Stimulated activated CD8-positive, alpha-beta memory T cell treated with anti-CD3 and anti-CD28 coated beads, Interleukin-12 subunit alpha, Interleukin-12 subunit beta, amount 100 ng/mL, for 1 hour (primary cell): ENCODE results near the gene LSS.

Experiments
- DNase-seq: peaks from one replicate; pipeline ENCODE4 v3.0.0-alpha.2; 2020; ENCODE audit warnings: low read depth

LSS gene

DNA sequence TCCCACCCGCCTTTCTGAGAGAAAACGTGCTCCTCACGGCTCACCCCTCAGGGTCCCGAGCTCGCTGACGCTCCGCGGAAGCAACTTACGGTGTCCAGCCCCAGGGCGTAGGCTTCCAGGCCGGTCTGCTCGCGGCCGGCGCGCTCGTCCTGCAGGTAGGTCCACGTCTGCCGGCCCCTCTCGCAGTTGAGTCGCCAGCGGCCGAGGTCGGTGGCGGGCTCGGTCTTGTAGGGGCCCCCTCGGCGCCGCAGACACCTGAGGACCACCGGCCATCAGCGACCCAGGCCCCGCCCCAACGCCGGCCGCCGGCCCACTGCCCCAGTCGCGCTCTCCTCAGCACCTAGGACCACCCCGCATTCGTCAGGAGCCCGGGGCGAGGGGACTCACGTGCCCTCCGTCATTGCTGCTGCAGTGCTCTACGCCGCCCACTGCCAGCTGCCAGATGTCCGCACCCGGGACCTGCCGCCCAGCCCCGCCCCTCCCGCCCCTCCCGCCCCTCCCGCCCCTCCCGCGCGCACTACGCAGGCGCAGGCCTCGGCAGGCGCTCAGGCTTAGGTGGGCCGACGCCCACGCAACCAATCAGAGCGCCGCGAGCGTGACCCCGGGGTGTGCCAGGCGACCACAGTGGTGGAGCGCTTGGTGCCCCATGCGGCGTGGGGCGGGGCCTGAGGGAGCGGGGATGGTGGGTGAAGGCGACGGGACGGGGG, at the start of gene LSS:
Gene LSS, minus strand, starts transcription at position 430 of the 707 bp plus-strand sequence. Its CDS starts 29 bp downstream, at position 401.
- peak; percentile 95 for DNase-seq

DNA sequence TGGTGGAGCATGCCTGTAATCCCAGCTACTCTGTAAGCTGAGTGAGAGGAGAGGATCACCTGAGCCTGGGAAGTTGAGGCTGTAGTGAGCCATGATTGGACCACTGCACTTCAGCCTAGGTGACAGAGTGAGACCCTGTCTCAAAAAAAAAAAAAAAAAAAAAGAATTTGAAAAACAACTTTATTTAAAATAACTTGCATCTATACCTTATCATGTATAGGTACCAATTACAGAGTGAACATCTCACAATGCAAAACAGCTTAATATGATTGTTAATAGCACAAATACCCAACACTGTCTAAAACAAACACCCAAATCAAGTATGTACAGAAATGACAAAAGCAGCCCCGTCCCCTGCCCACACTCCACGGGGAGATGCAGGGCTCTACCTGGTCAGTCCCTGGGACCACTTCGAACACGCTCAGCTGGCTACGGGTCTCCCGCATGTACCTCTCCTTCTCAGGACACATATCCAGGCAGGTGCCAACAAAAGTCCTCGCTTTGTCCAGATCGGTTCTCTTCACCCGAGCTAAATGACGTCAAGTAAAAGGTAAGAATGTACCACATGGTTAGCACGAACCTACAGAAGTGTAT, 46.3 kb upstream of the LSS start:
- DNase-seq = no peak

DNA sequence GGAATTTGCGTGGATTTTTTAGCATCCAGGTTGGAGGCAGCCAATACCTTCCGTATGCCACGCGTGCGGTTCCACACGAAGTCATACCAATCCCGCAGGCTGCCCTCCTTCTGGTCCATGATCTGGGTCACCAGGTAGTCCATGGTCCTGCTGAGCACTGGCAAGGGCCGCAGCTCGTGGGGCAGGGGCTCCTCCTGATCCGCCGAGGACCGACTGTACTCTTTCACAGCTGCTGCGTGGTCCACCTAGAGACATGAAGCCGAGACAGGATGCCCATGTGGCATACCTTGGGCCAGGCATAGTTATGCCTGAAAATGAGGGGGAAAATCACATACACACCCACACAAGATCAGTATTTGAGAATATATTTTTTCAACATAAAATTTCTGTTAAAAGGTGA, 44.8 kb upstream of the LSS start:
- no peak for DNase-seq

DNA sequence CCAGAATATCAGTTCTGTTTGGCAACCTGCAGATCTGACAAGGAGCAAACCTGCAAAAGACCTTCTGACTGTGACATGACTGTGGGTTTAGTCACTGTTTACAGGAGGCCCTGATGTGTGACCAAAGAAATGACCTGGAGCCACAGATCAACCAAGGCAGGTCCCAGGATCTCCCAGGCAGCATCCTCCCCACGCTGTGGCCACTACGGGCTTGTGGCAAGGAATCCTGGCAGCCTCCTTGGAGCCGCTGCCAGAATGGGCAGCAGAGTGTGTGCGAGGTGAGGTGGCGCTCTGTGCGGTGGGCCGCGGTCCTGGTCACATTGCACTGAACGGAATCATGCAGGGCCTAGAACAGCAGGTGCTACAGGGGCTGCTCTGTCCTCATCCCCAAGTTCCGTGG, 40.9 kb upstream of the LSS start:
- no peak for DNase-seq

DNA sequence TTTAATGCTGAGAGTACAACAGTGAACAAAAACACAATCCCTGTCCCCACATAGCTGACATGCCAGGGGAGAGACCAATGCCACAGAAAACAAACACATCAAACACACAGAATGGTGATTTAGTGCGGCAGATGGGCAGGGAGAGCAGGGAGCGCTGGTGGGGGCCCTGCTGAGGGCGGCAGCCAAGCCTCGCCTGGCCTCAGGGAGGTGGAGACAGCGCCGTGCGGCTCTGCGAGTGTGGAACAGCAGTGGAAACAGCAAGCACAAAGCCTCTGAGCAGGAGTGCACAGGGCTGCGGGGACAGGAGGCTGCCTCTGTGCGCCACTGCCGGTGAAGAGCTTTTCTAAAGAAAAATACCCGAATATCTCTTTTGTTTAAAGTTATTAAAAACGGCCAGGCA, 39.8 kb upstream of the LSS start:
- no peak for DNase-seq

DNA sequence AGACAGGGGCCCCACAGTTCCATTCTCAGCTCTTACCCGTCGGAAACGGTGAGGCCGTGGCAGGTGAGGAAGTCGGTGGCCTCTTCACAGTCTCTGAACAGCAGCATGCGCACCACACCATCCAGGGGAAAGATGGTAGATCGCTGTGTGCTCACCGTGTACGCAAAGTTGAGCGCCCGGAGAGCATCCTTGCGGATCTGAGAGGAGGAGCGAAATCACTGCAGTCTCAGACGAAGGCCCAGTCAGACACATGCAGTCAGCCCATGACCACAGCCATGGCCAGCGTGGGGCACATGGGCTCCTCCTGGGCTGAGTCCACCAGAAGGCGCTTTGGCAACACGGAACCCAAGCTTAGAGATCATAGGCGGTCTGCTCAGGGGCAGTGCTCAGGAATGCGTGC, 38.4 kb upstream of the LSS start:
- DNase-seq = no peak

DNA sequence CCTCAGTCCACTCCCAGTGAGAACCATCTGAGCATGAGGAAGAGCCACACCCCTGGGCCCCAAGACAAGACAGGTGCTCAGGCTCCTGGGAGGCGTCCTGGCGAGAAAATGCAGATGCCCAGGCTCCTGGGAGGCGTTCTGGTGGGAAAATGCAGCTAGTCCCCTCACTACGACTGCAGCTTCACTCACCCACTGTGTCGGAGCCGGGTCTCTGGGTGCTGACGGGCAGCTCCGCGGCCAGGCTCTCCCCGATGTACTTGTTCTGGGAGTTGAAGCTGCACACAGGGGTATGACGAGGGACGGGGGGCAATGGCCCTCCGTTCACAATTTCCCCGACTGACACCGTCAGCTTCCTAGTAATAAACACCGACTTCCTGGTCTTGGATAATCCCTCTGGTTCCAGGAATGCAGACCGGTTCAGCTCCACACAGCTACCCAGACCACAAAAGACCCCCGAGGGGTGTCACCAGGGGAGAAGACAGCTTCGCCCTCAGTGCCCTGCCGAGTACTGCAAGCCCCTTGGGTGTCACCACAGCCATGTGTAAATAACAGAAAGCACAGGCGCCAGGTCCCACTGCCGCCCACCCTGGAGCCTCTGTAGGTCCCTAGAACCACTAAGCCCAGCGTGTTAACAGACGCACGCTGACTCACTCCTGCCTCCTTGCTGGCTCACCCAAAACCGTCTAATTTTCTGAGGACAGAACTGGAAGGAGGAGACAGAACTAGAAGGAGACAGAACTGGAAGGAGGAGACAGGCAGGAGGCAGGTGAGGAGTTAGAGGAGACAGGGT, 37.4 kb upstream of the LSS start:
- no peak for DNase-seq

DNA sequence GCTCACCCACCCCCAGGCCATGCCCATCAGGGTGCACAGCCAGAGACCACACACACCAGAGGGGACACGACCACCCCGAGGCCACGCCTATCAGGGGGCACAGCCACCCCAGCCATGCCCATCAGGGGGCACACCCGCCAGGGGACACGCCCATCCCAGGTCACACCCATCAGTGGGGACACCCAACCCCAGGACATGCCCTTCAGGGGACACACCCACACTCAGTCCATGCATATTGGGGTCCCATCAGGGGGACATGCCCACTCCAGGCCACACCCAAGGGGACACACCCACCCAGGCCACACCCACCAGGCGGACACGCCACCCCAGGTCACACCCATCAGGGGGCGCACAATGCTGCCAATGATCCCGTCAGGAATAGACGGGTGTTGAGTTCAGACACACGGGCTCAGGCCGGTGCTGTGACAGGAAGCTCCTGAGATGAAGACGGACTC, 36.1 kb upstream of the LSS start:
- DNase-seq = no peak

DNA sequence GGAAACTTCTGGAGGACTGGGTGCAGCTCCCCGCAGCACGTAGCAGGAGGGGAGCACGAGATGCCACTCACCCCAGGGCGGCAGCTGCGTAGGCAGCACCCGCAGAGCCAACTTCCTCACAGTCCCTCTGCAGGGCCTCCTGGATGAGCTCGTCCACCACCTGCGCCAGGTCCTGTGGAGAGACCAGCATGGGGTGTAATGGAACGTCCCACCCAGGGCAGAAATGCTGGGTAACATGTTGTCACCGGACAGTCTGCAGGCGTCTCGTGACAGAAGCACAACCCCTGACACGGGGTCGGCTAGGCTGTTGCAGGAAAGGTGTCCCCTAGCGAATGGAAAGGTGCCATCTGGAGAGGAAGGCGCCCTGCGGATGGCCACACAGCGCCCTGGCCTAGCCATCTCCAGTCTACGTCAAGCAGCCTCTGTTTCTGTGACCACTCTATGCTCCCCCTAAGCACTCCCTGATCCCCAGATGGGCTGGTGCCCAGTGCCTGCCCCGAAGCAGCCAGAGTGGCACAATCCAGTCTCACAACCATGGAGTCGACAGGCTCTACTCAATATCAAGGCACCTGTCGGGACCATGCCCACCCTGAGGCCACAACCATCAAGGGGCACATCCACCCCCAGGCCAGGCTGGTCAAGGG, 35.6 kb upstream of the LSS start:
- no peak for DNase-seq

DNA sequence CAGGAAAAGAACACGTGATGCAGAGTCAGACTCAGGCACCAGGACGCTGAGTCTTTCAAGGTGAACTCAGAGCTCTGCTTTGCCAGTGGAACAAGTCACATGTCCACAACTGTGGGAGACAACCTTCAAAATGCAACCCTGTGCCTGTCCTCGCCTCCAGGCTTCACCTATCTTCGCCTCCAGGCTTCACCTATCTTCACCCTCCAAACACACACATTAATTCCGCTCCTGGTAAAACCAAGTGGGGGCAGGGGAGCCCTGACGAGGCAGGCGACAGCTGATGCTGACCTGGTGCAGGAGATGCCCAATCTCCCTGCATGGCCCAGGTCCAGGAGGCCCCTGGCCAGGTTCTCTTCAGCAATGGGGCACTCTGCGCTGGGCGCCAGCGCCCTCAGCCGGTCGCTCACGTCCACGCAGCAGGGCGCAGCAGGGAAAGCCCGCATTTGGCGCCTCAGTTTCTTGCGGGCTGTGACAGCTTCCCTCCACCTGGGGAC, 28.0 kb upstream of the LSS start:
- DNase-seq = no peak

DNA sequence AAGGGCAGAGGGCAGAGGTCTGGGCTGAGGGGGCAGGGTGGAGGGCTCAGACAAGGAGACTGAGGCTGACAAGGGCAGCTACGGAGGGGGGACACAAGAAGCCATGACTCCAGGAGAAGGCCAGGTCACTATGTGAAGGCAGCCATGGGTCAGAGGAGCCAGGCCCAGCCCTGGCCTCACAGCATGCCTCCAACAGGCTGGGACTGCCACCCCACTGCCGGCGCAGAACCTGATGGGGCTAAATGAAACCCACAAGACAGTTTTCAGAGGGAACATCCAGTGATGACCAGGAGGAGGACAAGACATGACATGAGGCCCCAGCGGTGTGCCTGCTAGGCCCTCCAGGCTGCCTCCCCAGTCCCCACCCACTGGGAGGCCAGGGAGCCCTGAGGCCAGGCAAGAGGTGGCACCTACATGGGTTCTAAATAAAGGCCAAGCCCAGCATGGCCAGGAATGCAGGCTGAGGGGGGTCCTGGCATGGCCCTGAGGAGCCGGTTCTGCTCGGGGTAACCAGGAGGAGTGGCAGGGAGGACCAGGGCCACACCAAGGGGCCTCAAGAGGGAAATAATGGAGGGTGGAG, 27.3 kb upstream of the LSS start:
- DNase-seq = no peak

DNA sequence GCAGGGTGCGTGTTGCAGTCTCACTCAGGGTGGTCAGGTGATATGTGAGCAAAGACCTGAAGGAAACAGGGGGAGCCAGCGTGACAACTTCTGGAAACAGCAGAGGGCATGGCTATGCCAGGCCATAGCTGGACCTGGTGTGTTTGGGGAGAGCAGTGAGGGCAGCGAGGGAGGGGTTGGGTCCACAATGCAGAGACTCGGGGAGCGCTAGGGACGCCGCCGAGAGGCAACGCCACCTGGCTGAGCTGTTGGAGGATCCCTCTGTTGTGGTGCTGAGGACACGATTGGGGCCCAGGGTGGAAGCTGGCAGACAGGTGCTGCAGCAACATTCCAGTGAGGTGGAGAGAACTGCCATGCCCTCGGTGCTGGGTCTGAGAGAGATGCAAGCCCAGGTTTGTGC, 26.6 kb upstream of the LSS start:
- DNase-seq = no peak

DNA sequence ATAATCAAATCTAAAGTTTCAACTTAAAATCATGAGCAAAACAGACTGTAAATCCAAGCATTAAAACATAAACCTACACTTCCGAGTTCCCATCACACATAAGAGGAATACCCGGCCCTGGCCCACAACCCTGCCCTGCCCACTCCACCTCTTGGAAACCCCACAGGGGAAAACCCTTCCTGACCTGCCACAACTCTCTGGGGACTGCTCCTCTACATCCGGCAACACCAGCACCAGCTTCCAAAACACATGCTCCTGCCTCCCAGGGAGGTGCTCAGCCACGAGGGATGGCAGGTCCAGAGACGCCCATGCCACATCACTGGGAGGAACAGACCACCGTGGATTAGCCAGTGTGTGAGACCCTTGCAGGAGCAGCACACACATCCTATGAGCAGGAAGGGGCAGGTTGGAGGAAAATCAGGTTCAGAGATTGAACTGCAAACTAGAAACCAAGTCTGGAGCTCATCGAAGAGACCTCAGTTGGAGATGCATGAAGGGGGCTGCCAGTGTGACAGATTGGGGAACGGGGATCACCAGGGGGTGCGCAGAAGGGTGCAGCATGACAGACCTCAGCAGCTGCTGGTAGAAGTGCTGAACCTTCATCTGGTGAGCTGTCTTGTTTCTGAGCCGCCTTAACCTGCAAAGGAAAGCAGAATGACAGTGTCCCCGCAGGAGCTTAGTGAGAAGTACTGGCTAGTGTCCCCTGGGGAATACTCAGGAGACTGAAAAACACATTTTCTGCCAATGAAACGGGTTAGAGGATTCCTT, 25.8 kb upstream of the LSS start:
- no peak for DNase-seq

DNA sequence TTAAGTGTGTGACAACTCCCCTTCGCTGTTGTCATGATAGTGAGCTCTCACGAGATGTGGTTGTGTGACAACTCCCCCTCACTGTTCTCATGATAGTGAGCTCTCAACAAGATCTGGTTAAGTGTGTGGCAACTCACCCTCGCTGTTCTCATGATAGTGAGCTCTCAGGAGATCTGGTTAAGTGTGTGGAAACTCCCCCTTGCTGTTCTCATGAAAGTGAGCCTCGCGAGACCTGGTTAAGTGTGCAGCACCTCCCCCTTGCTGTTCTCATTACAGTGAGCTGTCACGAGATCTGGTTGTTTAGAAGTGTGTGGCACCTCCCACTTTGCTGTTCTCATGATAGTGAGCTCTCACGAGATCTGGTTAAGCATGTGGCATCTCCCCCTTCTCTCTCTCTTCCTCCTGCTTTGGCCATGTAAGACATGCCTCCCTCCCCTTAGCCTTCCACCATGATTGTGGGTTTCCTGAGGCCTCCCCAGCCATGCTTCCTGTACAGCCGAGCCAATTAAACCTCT, 25.1 kb upstream of the LSS start:
- DNase-seq = no peak

DNA sequence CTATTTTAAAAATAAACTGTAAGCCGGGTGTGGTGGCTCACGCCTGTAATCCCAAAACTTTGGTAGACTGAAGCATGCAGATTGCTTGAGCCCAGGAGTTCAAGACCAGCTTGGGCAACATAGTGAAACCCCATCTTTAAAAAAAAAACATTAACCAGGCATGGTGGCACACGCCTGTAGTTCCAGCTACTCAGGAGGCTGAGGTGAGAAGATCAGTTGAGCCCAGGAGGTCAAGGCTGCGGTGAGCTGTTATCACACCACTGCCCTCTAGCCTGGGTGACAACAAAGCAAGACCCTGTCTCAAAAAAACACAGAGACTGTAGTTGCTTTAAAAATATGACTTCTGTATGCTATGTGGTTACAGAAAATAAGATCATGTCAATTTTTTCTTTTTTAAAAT, 24.3 kb upstream of the LSS start:
- DNase-seq = no peak

DNA sequence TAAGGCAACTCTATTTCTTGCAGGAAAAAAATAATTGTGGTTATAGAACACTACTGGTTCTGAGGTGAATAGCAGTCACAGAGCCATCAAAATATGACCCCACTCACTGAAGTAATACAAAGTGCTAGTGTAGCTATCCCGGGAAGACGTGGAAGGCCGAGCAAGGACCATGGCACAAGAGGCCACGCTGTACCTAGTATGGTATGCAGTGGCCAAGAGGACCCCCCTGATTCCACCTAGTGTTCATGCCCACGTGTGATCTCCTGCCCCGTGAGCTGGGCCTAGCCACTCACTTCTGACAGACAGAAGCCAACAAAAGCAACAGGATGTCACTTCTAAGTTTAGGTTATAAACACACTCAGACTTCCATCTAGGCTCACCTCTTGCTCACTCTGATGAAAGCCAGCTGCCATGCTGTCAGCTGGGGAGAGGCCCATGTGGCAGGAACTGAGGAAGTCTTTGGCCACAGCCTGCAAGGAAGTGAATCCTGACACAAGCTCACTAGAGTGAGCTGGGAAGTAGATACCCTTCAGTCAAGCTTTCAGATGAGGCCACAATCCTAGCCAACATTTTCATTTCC, 21.7 kb upstream of the LSS start:
- DNase-seq = no peak

DNA sequence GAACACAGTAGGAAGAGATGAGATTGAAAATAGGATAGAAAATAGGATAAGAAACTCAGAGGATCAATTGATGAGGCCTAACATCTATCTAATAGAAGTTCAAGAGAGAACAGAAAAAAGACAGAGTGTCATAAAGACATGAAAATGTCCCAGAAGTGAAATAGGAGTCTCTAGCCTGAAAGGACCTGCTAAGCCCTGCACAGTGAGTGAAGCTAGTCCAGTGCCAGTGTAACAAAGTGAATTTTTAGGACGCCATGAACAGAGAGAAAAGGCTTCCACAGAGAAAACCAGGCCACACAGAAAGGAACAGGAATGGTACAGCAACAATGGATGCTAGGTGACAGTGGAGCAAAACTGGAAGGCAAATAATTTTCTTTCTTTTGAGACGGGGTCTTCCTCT, 20.3 kb upstream of the LSS start:
- DNase-seq = no peak

DNA sequence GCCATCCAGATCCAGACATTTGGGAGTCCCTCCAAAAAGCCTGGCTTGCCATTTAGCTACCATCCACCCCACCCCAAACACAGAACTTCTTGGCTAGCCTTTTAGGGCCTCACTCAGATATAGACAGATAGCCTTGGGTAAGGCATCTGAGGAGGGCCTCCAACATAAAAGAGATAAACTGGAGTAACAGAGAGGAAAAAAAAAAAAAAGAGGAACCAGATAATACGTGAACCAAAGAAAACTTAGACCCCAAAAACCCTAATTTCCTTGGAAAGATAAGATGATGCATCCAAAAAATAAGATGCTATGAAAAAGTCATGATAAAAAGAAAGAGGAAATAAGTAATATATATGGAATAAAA, 19.8 kb upstream of the LSS start:
- DNase-seq = no peak

DNA sequence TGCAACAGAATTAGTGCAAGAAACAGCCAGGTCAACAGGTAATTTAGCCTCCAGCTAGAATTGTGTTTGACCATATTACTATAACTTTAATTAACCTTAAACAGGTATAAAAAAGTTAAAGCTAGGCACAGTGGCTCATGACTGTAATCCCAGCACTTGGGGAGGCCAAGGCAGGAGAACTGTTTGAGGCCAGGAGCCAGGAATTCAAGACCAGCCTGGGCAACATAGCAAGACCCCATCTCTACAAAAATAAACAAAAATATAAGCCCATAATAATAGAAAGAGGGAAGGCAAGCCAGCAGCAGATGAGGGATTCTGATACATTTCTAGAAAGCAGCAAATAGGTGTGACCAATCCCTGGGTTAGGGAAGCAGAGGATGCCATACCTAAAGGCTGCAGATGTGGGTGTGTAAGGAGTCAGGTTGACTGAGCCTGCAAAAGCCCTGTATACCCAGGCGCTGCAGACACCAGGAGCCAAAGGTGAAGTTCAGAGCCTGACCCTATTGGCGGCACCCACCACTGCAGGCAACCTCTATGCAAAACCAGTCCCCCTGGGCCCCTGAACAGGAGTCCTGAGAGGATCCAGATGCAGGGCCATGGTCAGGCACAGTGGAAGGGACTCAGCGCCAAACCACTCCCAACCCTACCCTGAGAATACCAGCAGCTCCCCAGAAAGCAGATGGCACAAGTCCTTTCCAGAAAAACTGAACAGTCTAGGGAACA, 19.3 kb upstream of the LSS start:
- DNase-seq = no peak

DNA sequence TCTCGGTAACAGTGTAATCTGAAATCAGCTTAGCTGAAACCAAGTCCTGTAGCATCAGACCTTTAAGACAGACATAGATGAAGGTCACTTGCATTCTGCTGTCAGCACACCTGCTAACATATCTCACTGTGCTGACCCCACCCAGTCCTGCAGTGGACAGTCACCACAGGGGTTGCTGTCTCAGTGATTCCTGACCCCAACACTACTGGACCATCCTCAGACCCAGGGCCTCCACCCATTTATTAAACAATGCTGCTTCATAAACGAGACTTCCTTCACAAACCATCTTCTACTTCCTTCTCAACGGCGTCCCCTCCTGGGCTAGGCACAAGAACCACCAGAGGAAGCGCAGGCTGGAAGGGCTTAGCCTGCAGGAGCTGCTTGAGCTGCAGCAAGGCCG, 17.8 kb upstream of the LSS start:
- DNase-seq = no peak
